OCI-LY7 (cell line): ENCODE results near the gene LRRC42. TPM values are rescaled to one million over a fixed set of nuclear protein-coding genes. Genes with fewer than 3 reads are reported as not detected.

Source experiments
- BruUV-seq: library from RNA; stranded (reverse); fragments of 400-500 nt; replicated peaks from 2 replicates; lab custom pipeline; 2021; lab: Mats Ljungman, UMichigan
- CTCF ChIA-PET: fragments of 300-600 bp; sonication (Branson Sonifier 250); formaldehyde crosslinking; loops from one replicate; lab custom pipeline; 2022; ENCODE audit warnings: antibody characterized with exemption; ENCODE audit not compliant: unreplicated experiment; lab: Charles Lee
- POLR2A ChIA-PET: fragments of 300-600 bp; sonication (Branson Sonifier 250); formaldehyde crosslinking; loops from one replicate; lab custom pipeline; 2022; ENCODE audit warnings: antibody characterized with exemption; lab: Charles Lee
- DNase-seq: peaks from one replicate; pipeline ENCODE4 v3.0.0-alpha.2; 2015; ENCODE audit warnings: low spot score
- H2AFZ ChIP-seq: fragments of 200-600 bp; sonication (generic), shearing (Covaris generic); 2 replicates; pipeline ENCODE4 v1.6.1; 2014; ENCODE audit warnings: mild to moderate bottlenecking, antibody characterized with exemption, low read length, moderate library complexity
- H3K27ac ChIP-seq: fragments of 200-600 bp; sonication (generic); 2 replicates; pipeline ENCODE4 v1.5.1; 2014; ENCODE audit warnings: mixed run types, low read depth, mild to moderate bottlenecking, moderate library complexity, low read length, inconsistent platforms; ENCODE audit not compliant: poor library complexity, severe bottlenecking
- H3K36me3 ChIP-seq: fragments of 200-600 bp; sonication (generic); 2 replicates; pipeline ENCODE4 v1.6.1; 2014; ENCODE audit warnings: mild to moderate bottlenecking, antibody characterized with exemption, low read length, moderate library complexity, mixed read lengths; ENCODE audit not compliant: insufficient read depth
- H3K4me1 ChIP-seq: fragments of 200-600 bp; sonication (generic); 2 replicates; pipeline ENCODE4 v1.5.1; 2014; ENCODE audit warnings: mild to moderate bottlenecking, low read length; ENCODE audit not compliant: insufficient read depth, poor library complexity, severe bottlenecking
- H3K4me2 ChIP-seq: fragments of 200-600 bp; sonication (generic); 2 replicates; pipeline ENCODE4 v1.6.1; 2014; ENCODE audit warnings: mild to moderate bottlenecking, low read length
- H3K4me3 ChIP-seq: fragments of 200-600 bp; sonication (generic); 2 replicates; pipeline ENCODE4 v1.5.1; 2014; ENCODE audit warnings: mild to moderate bottlenecking, low read depth, low read length; ENCODE audit not compliant: poor library complexity, severe bottlenecking
- H3K79me2 ChIP-seq: fragments of 200-600 bp; sonication (generic); 2 replicates; pipeline ENCODE4 v1.6.1; 2016; ENCODE audit warnings: low read depth, mild to moderate bottlenecking, low read length, moderate library complexity, mixed read lengths; ENCODE audit not compliant: insufficient read depth
- H3K9me2 ChIP-seq: fragments of 200-600 bp; sonication (generic); 2 replicates; pipeline ENCODE4 v1.6.1; 2016; ENCODE audit warnings: mild to moderate bottlenecking, low read length, mixed read lengths; ENCODE audit not compliant: insufficient read depth
- H3K9me3 ChIP-seq: fragments of 200-600 bp; sonication (generic); 2 replicates; pipeline ENCODE4 v1.6.1; 2014; ENCODE audit warnings: mild to moderate bottlenecking, mixed run types, low read length, mixed read lengths
- H4K20me1 ChIP-seq: fragments of 200-600 bp; sonication (generic); 2 replicates; pipeline ENCODE4 v1.6.1; 2014; ENCODE audit warnings: mild to moderate bottlenecking, antibody characterized with exemption, low read length, moderate library complexity, mixed read lengths; ENCODE audit not compliant: insufficient read depth
- EZH2phosphoT487 ChIP-seq: fragments of 200-600 bp; sonication (generic); IDR thresholded peaks from 2 replicates; pipeline ENCODE4 v1.6.1; 2018; ENCODE audit warnings: low read depth, borderline replicate concordance, mild to moderate bottlenecking, mixed run types, antibody characterized with exemption, low read length, moderate library complexity, mixed read lengths
- intact Hi-C: fragments of 100-400 bp; cut with micrococcal nuclease; formaldehyde crosslinking; loops from one replicate; pipeline ENCODE4 v1.10.0; 2022; ENCODE audit not compliant: unreplicated experiment
- total RNA-seq, 2 experiments: library from RNA; depleted of rRNA in 1 of 2; stranded (reverse); fragments of >200 nt in 1 of 2; shearing (Covaris generic) in 1 of 2; gene quantifications; 2 replicates each; pipeline ENCODE4 v1.2.3, GENCODE V29; 2014 to 2022
- TF ChIP-seq, protein P1 (sequence below): fragments of 200-600 bp; sonication (generic); conservative IDR thresholded peaks from 2 replicates; pipeline ENCODE4 v1.5.1; 2014; ENCODE audit warnings: mild to moderate bottlenecking, antibody characterized with exemption, low read length, moderate library complexity, mixed read lengths

LRRC42 gene
- total RNA-seq, 2 experiments from 2014 or later = 17.5 to 18.5 TPM

DNA sequence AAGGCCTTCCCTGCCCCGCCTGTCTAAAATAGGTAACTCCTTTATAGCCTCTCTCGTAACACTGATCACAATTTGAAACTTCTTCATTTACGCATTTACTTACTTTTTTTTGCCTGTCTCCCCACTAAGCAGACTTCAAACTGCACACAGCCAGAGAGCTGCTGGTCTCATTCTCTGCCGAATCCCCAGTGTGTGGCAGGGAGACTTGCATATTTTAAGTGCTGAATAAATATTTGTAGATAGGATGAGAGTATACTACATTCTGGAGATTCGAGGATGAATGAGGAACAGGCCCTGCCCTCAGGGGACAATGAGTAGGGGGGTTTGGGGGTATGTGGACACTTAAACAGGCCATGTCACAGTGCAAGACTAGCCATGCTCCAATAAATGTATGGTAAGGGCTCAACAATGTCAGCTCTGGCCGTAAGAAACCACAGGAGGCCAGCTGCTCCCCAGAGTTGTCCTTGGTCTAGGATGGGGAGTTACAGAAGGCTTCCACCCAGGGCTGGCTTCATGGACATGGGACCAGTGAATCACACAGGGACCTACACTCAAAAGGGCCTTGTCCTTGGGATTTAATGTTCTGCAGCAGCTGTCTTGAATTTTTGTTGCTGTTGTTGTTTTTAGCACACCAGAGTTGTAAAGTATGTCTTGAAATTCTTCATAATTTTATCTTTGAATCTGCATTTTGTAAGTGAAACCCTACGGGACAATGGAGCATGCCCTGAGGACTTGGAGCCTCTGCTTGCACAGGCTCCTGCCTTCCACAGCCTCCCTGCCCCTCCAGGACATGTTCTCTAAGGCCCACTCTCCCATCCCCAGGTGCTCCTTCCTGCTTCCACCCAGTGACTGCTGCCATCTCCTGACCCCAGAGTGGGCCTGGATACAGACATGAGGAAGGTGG is 43.7 kb upstream of the LRRC42 start:
- Histone ChIP-seq H3K79me2 (no peaks in the 10 kb centered on the region), H2AFZ (no peak overlapping the region), H3K4me2 (no peak overlapping the region), H3K9me2 (no peaks in the 10 kb centered on the region), H4K20me1 (no peaks in the 10 kb centered on the region), H3K36me3 (no peaks in the 10 kb centered on the region), H3K27ac (no peak overlapping the region), H3K9me3 (no peaks in the 10 kb centered on the region), H3K4me1 (no peaks in the 10 kb centered on the region), H3K4me3 (no peak overlapping the region)
- no peak for TF ChIP-seq EZH2phosphoT487
- TF ChIP-seq, protein P1, sequence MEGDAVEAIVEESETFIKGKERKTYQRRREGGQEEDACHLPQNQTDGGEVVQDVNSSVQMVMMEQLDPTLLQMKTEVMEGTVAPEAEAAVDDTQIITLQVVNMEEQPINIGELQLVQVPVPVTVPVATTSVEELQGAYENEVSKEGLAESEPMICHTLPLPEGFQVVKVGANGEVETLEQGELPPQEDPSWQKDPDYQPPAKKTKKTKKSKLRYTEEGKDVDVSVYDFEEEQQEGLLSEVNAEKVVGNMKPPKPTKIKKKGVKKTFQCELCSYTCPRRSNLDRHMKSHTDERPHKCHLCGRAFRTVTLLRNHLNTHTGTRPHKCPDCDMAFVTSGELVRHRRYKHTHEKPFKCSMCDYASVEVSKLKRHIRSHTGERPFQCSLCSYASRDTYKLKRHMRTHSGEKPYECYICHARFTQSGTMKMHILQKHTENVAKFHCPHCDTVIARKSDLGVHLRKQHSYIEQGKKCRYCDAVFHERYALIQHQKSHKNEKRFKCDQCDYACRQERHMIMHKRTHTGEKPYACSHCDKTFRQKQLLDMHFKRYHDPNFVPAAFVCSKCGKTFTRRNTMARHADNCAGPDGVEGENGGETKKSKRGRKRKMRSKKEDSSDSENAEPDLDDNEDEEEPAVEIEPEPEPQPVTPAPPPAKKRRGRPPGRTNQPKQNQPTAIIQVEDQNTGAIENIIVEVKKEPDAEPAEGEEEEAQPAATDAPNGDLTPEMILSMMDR = no peak
- POLR2A ChIA-PET = no interaction called here
- BruUV-seq = no TSS peak
- CTCF ChIA-PET = no interaction called here
- no peak for DNase-seq
- intact Hi-C loops = no loop called here

DNA sequence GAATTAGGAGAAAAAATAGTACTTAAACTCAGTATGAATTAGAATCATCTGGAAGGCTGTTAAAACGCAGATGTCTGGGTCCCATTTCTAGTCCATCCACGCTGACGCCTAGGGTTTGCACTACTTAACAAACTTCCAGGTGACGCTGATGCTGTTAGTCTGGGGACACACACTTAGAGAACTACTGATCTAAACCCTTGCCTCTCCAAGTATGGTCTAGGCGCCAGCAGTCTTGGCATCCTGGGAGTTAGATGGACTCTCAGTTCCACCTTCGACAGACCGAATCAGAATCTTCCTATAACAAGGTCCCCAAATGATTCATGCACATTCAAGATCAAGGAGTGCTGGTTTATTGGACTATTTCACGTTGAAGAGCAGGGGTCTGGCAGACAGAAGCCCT is 40.6 kb upstream of the LRRC42 start:
- Histone ChIP-seq H3K36me3 (no peaks in the 10 kb centered on the region), H3K4me1 (no peaks in the 10 kb centered on the region), H2AFZ (no peak overlapping the region), H3K9me3 (no peaks in the 10 kb centered on the region), H3K9me2 (no peaks in the 10 kb centered on the region), H3K4me2 (no peak overlapping the region), H4K20me1 (no peaks in the 10 kb centered on the region), H3K27ac (no peak overlapping the region), H3K4me3 (no peak overlapping the region), H3K79me2 (no peaks in the 10 kb centered on the region)
- CTCF ChIA-PET = no interaction called here
- POLR2A ChIA-PET = no interaction called here
- intact Hi-C loops = no loop called here
- no peak for TF ChIP-seq EZH2phosphoT487
- TF ChIP-seq, protein P1 = no peak
- no TSS peak for BruUV-seq
- DNase-seq = no peak

DNA sequence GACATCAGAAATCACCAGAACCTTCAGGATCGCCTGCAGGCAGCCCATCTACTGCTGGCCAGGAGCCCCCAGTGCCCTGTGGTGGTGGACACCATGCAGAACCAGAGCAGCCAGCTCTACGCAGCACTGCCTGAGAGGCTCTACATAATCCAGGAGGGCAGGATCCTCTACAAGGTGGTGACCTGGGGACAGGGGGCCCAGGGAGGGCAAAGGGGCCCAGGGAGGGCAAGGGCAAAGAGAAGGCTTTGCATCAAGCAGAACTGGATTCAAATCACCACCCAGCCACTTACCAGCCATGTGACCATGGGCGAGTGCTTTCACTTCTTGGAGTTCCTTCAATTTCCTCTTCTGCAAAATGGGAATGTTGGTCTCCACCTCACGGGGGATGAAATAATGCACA is 40.0 kb upstream of the LRRC42 start:
- H3K36me3 ChIP-seq = no peaks in the 10 kb centered on the region
- no peaks in the 10 kb centered on the region for H3K9me2 ChIP-seq
- H4K20me1 ChIP-seq = no peaks in the 10 kb centered on the region
- H3K4me2 ChIP-seq = no peak overlapping the region
- no peak for TF ChIP-seq EZH2phosphoT487
- POLR2A ChIA-PET = no interaction called here
- no peak for DNase-seq
- H3K4me3 ChIP-seq = no peak overlapping the region
- no peaks in the 10 kb centered on the region for H3K9me3 ChIP-seq
- no TSS peak for BruUV-seq
- CTCF ChIA-PET = no interaction called here
- no peak overlapping the region for H2AFZ ChIP-seq
- intact Hi-C loops = no loop called here
- H3K4me1 ChIP-seq = no peaks in the 10 kb centered on the region
- no peaks in the 10 kb centered on the region for H3K79me2 ChIP-seq
- no peak overlapping the region for H3K27ac ChIP-seq
